UCSD-AML1 (cell line): ENCODE data around the gene NFAM1.

ENCODE experiments used
- DNase-seq: peaks from one replicate; lab custom pipeline; 2025; ENCODE audit not compliant: unreplicated experiment; lab: John Stamatoyannopoulos, UW

The NFAM1 gene

GRCh38 chr22:42336527-42337227 lies 95.5 kb downstream of the NFAM1 start:
- DNase-seq = no peak

DNA sequence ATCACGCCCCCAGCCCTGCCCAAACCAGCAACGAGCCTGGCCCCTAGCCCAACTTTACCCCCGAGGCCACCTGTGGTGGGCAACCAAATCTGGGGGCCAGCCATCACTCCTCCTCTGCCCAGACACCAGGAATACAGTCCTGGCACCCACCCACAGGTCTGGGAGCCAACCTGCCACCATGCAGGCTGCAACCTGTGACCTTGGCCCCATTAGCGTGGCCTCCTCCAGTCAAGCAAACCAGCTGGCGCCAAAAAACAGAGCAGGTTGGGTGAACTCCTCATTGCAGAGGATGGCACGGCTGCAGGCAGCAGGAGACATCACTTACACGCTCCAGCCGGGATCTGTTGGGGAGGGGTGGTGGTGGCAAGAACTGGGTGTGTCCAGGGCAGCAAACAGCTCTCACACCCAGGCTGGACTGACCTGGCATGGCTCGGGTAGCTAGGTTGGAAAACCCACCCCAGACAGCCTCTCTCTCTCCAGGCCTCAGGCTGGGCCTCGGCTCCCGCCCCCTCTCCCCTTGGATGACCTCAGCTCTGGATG lies 96.3 kb downstream of the NFAM1 start:
- DNase-seq = no peak

GRCh38 chr22:42334875-42335512 lies 97.2 kb downstream of the NFAM1 start:
- no peak for DNase-seq

DNA sequence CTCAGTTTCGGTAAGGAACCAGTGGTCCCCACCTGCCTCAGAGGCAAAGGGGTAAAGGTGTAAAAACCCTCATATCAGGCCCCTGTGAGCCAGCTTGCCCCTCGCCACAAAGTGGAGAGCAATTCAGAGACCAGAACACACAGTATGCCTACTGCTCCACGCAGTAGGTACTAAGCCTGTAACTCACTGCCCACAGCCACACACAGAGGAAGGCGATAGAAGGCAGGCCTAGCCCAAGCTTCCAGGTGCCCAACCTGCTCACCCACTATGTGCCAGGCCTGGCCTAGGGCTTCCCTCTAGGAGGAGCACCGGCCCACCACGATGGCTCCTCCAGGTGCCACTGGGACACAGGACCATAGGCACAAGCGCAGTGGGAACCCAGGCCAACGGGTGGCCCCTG lies 98.7 kb downstream of the NFAM1 start:
- DNase-seq = no peak

DNA sequence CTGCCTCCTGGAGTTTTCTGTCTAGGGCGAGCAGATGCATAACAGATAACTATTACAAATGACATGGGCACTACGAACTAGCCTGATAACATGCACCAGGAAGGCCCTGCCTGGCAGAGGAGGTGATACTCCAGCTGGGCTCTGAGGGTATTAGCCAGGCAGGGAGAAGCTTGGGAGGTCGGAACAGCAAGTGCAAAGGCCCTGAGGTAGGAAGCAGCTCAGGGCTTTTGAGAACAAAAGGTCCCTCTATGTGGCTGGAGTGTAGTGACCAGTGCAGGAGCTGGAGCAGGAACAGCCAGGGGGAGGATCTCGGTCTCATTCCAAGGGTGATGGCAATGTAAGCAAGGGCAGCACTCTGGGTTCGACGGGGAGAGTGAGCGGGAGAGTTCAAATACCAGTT lies 100.1 kb downstream of the NFAM1 start:
- DNase-seq = no peak

- no peak for DNase-seq
These were observed 101.2 kb downstream of the NFAM1 start for GRCh38 chr22:42331014-42331413.
